HCT116 (cell line): Measurements from ENCODE around the gene DOCK9. TPM values are rescaled to one million over a fixed set of nuclear protein-coding genes. Genes with fewer than 3 reads are reported as not detected.

Source experiments
- ATAC-seq: fragments of 200-7000 bp; cut with Tn5 transposase; 2 replicates; pipeline ENCODE4 v1.9.1; 2020; ENCODE audit warnings: mild to moderate bottlenecking, moderate library complexity
- BruUV-seq: library from RNA; stranded (reverse); fragments of 400-500 nt; replicated peaks from 2 replicates; lab custom pipeline; 2021; lab: Mats Ljungman, UMichigan
- CTCF ChIA-PET: fragments of 300-600 bp; sonication (Branson Sonifier 250); formaldehyde crosslinking; loops from one replicate; lab custom pipeline; 2021; ENCODE audit warnings: antibody characterized with exemption; lab: Charles Lee
- POLR2A ChIA-PET: fragments of 300-600, 350-600 bp; sonication (Branson Sonifier 250); formaldehyde crosslinking; loops from one replicate; lab custom pipeline; 2021; ENCODE audit warnings: antibody characterized with exemption; lab: Charles Lee
- RAD21 ChIA-PET, 2 experiments: fragments of 300-600 bp; sonication (Branson Sonifier 250); formaldehyde crosslinking; loops; one replicate each; lab custom pipeline; 2023; ENCODE audit warnings: low total read pairs in 2 of 2; ENCODE audit not compliant: uncharacterized antibody in 2 of 2, unreplicated experiment in 2 of 2, low non-redundant PET in 1 of 2; lab: Charles Lee
- DNase-seq: peaks from one replicate; pipeline ENCODE4 v3.0.0-alpha.2; 2010; ENCODE audit warnings: low read depth, low spot score
- H2AFZ ChIP-seq: fragments of 200-600 bp; shearing (Covaris generic), sonication (generic); 2 replicates; pipeline ENCODE4 v1.6.1; 2017; ENCODE audit warnings: low read depth, mixed run types, mixed read lengths, antibody characterized with exemption, low read length; ENCODE audit not compliant: poor library complexity, severe bottlenecking
- H3K27ac ChIP-seq: 2 replicates; pipeline ENCODE4 v1.5.1; 2012; ENCODE audit warnings: low read depth, low read length
- H3K27me3 ChIP-seq: fragments of 200-600 bp; sonication (generic); 2 replicates; pipeline ENCODE4 v1.6.1; 2016; ENCODE audit warnings: mixed run types, low read length, mixed read lengths; ENCODE audit not compliant: insufficient read depth
- H3K36me3 ChIP-seq, 2 experiments: fragments of 200-500 bp in 1 of 2; fragments of 200-600 bp in 1 of 2; sonication (Bioruptor generic) in 1 of 2; sonication (generic) in 1 of 2; 2 replicates each; pipeline versions ENCODE4 v1.5.1 to v1.6.1; 2014 to 2016; ENCODE audit warnings: low read length in 2 of 2, inconsistent platforms in 1 of 2, mixed read lengths in 1 of 2, mixed run types in 1 of 2; ENCODE audit not compliant: insufficient read depth in 2 of 2, control insufficient read depth in 1 of 2
- H3K4me1 ChIP-seq, 2 experiments: fragments of 200-600 bp in 1 of 2; sonication (generic) in 1 of 2; 2 replicates each; pipeline versions ENCODE4 v1.5.1 to v1.6.1; 2012 to 2017; ENCODE audit warnings: low read length in 2 of 2, inconsistent platforms in 1 of 2, mild to moderate bottlenecking in 1 of 2, mixed read lengths in 1 of 2, mixed run types in 1 of 2, moderate library complexity in 1 of 2; ENCODE audit not compliant: insufficient read depth in 2 of 2, control insufficient read depth in 1 of 2
- H3K4me2 ChIP-seq: fragments of 200-600 bp; sonication (generic); 2 replicates; pipeline ENCODE4 v1.6.1; 2017; ENCODE audit warnings: mixed run types, low read length, mixed read lengths
- H3K4me3 ChIP-seq, 2 experiments: fragments of 200-600 bp in 1 of 2; sonication (generic) in 1 of 2; replicated peaks in 1 of 2; 2 replicates each; pipeline ENCODE4 v1.5.1; 2011 to 2016; ENCODE audit warnings: low read length in 2 of 2, control low read depth in 1 of 2, low read depth in 1 of 2, mild to moderate bottlenecking in 1 of 2, mixed read lengths in 1 of 2, mixed run types in 1 of 2
- H3K79me2 ChIP-seq: fragments of 200-600 bp; sonication (generic); 2 replicates; pipeline ENCODE4 v1.6.1; 2017; ENCODE audit warnings: mild to moderate bottlenecking, mixed run types, low read length, moderate library complexity, mixed read lengths; ENCODE audit not compliant: insufficient read depth
- H3K9ac ChIP-seq: fragments of 200-600 bp; sonication (generic); 2 replicates; pipeline ENCODE4 v1.6.1; 2016; ENCODE audit warnings: low read length, mixed read lengths
- H3K9me2 ChIP-seq: fragments of 200-600 bp; sonication (generic), shearing (Covaris generic); 2 replicates; pipeline ENCODE4 v1.6.1; 2017; ENCODE audit warnings: mixed run types, mild to moderate bottlenecking, moderate library complexity; ENCODE audit not compliant: insufficient read depth
- H3K9me3 ChIP-seq, 2 experiments: fragments of 200-500 bp in 1 of 2; fragments of 200-600 bp in 1 of 2; sonication (Bioruptor generic) in 1 of 2; sonication (generic) in 1 of 2; 2 replicates each; pipeline ENCODE4 v1.6.1; 2014 to 2017; ENCODE audit warnings: low read length in 2 of 2, mixed read lengths in 2 of 2, inconsistent platforms in 1 of 2, low read depth in 1 of 2, mild to moderate bottlenecking in 1 of 2, mixed run types in 1 of 2, moderate library complexity in 1 of 2; ENCODE audit not compliant: control insufficient read depth in 1 of 2, insufficient read depth in 1 of 2
- H4K20me1 ChIP-seq: fragments of 200-600 bp; sonication (generic), shearing (Covaris generic); 2 replicates; pipeline ENCODE4 v1.6.1; 2017; ENCODE audit warnings: mixed run types, mild to moderate bottlenecking, moderate library complexity; ENCODE audit not compliant: insufficient read depth
- CBX3 ChIP-seq: IDR thresholded peaks from 2 replicates; pipeline ENCODE4 v1.6.1; 2012; ENCODE audit warnings: low read depth
- CEBPB ChIP-seq: IDR thresholded peaks from 2 replicates; pipeline ENCODE4 v1.6.1; 2012; ENCODE audit warnings: low read depth
- EGR1 ChIP-seq: IDR thresholded peaks from 2 replicates; pipeline ENCODE4 v1.6.1; 2012; ENCODE audit warnings: low read depth
- ELF1 ChIP-seq: IDR thresholded peaks from 2 replicates; pipeline ENCODE4 v1.6.1; 2012; ENCODE audit warnings: low read depth, borderline replicate concordance
- EZH2 ChIP-seq: fragments of 200-600 bp; sonication (generic); IDR thresholded peaks from 2 replicates; pipeline ENCODE4 v1.6.1; 2017; ENCODE audit warnings: antibody characterized with exemption, mixed run types
- EZH2phosphoT487 ChIP-seq: fragments of 200-600 bp; IDR thresholded peaks from 2 replicates; pipeline ENCODE4 v1.6.1; 2018; ENCODE audit warnings: antibody characterized with exemption, borderline replicate concordance
- JUND ChIP-seq: IDR thresholded peaks from 2 replicates; pipeline ENCODE4 v1.6.1; 2012
- MAX ChIP-seq: IDR thresholded peaks from 2 replicates; pipeline ENCODE4 v1.6.1; 2012
- POLR2AphosphoS5 ChIP-seq: IDR thresholded peaks from 2 replicates; pipeline ENCODE4 v1.6.1; 2011; ENCODE audit warnings: mild to moderate bottlenecking, low read depth, low read length, moderate library complexity
- REST ChIP-seq: IDR thresholded peaks from 2 replicates; pipeline ENCODE4 v1.6.1; 2012; ENCODE audit warnings: low read depth
- SIN3A ChIP-seq: IDR thresholded peaks from 2 replicates; pipeline ENCODE4 v1.6.1; 2012; ENCODE audit warnings: low read depth
- SP1 ChIP-seq: IDR thresholded peaks from 2 replicates; pipeline ENCODE4 v1.6.1; 2012; ENCODE audit warnings: low read depth
- YY1 ChIP-seq: IDR thresholded peaks from 2 replicates; pipeline ENCODE4 v1.6.1; 2011; ENCODE audit warnings: low read length, low read depth, moderate library complexity, mild to moderate bottlenecking; ENCODE audit not compliant: insufficient replicate concordance; ENCODE audit errors: extremely low read depth
- ZFX ChIP-seq: fragments of 450-650 bp; IDR thresholded peaks from 2 replicates; pipeline ENCODE4 v1.6.1; 2017
- intact Hi-C: fragments of 100-400 bp; cut with micrococcal nuclease; formaldehyde crosslinking; loops from 2 replicates; pipeline ENCODE4 v1.10.0; 2022
- total RNA-seq: library from RNA; stranded (reverse); gene quantifications from one replicate; pipeline ENCODE4 v1.2.1, GENCODE V29; 2021; ENCODE audit not compliant: unreplicated experiment
- TF ChIP-seq, protein P1 (sequence below), 3 experiments: fragments of 200-600 bp in 1 of 3; sonication (generic) in 1 of 3; IDR thresholded peaks in 2 of 3; conservative IDR thresholded peaks in 1 of 3; 2 replicates each; pipeline ENCODE4 v1.5.1; 2012 to 2017; ENCODE audit warnings: low read depth in 2 of 3, low read length in 2 of 3, antibody characterized with exemption in 1 of 3, borderline replicate concordance in 1 of 3, control low read depth in 1 of 3, mild to moderate bottlenecking in 1 of 3, mixed read lengths in 1 of 3, mixed run types in 1 of 3, moderate library complexity in 1 of 3; ENCODE audit not compliant: insufficient read depth in 1 of 3
- TF ChIP-seq, protein P2 (sequence below): IDR thresholded peaks from 2 replicates; pipeline ENCODE4 v1.6.1; 2011; ENCODE audit warnings: mild to moderate bottlenecking, low read length, moderate library complexity; ENCODE audit not compliant: insufficient replicate concordance; ENCODE audit errors: extremely low read depth

The DOCK9 gene
- total RNA-seq, 1 experiment from 2014 or later, result 58.8 TPM

GRCh38 chr13:98888222-98888889, 89.5 kb downstream of the DOCK9 start:
- DNase-seq (no peak), ATAC-seq (no peak)
- ChIA-PET CTCF (no interaction called here), RAD21 (no interaction called here), POLR2A (no interaction called here)
- Histone ChIP-seq H3K4me3 (no peak overlapping the region), H2AFZ (no peak overlapping the region), H3K36me3 (peaks cover 0 to 9% of the 10 kb centered on the region in 2 experiments; a peak in 1 of 4 replicates), H3K27me3 (no peaks in the 10 kb centered on the region), H3K4me1 (peaks cover 6 to 16% of the 10 kb centered on the region in 2 experiments), H3K79me2 (no peaks in the 10 kb centered on the region), H3K4me2 (no peak overlapping the region), H3K9me3 (no peaks in the 10 kb centered on the region), H3K9ac (no peak overlapping the region), H3K9me2 (no peaks in the 10 kb centered on the region), H4K20me1 (no peaks in the 10 kb centered on the region), H3K27ac (no peak overlapping the region)
- intact Hi-C loops, result no loop called here
- BruUV-seq, result no TSS peak
- TF ChIP-seq, protein P1, sequence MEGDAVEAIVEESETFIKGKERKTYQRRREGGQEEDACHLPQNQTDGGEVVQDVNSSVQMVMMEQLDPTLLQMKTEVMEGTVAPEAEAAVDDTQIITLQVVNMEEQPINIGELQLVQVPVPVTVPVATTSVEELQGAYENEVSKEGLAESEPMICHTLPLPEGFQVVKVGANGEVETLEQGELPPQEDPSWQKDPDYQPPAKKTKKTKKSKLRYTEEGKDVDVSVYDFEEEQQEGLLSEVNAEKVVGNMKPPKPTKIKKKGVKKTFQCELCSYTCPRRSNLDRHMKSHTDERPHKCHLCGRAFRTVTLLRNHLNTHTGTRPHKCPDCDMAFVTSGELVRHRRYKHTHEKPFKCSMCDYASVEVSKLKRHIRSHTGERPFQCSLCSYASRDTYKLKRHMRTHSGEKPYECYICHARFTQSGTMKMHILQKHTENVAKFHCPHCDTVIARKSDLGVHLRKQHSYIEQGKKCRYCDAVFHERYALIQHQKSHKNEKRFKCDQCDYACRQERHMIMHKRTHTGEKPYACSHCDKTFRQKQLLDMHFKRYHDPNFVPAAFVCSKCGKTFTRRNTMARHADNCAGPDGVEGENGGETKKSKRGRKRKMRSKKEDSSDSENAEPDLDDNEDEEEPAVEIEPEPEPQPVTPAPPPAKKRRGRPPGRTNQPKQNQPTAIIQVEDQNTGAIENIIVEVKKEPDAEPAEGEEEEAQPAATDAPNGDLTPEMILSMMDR (IDR thresholded peaks at IDR 0.05 in 2 of 3, conservative IDR thresholded peaks at IDR 0.05 in 1 of 3; ENCODE audit: borderline replicate concordance in 1 of 3, insufficient read depth in 1 of 3, low read depth in 2 of 3, low read length in 2 of 3), result no peak
- no peak for TF ChIP-seq YY1
- TF ChIP-seq EGR1, result no peak
- no peak for TF ChIP-seq ELF1
- TF ChIP-seq SIN3A, result no peak
- no peak for TF ChIP-seq REST
- no peak for TF ChIP-seq POLR2AphosphoS5
- no peak for TF ChIP-seq MAX
- TF ChIP-seq CBX3, result no peak
- no peak for TF ChIP-seq JUND
- TF ChIP-seq EZH2phosphoT487, result no peak
- no peak for TF ChIP-seq CEBPB
- TF ChIP-seq SP1, result no peak
- no peak for TF ChIP-seq EZH2
- no peak for TF ChIP-seq ZFX
- TF ChIP-seq, protein P2, sequence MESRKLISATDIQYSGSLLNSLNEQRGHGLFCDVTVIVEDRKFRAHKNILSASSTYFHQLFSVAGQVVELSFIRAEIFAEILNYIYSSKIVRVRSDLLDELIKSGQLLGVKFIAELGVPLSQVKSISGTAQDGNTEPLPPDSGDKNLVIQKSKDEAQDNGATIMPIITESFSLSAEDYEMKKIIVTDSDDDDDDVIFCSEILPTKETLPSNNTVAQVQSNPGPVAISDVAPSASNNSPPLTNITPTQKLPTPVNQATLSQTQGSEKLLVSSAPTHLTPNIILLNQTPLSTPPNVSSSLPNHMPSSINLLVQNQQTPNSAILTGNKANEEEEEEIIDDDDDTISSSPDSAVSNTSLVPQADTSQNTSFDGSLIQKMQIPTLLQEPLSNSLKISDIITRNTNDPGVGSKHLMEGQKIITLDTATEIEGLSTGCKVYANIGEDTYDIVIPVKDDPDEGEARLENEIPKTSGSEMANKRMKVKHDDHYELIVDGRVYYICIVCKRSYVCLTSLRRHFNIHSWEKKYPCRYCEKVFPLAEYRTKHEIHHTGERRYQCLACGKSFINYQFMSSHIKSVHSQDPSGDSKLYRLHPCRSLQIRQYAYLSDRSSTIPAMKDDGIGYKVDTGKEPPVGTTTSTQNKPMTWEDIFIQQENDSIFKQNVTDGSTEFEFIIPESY, result no peak
